CD14-positive monocyte (primary cell): ENCODE measurements around the gene CDH7. TPM values are rescaled to one million over a fixed set of nuclear protein-coding genes. Genes with fewer than 3 reads are reported as not detected.

Source experiments
- DNase-seq, 3 donors: peaks; one replicate each; pipeline ENCODE4 v3.0.0-alpha.2; 2011 to 2022
- H2AFZ ChIP-seq: 2 replicates; pipeline ENCODE4 v1.6.0; 2012; ENCODE audit warnings: mild to moderate bottlenecking, low read depth, low read length, inconsistent platforms; ENCODE audit not compliant: insufficient read depth, poor library complexity, severe bottlenecking
- H3K27ac ChIP-seq, 2 donors: 1 replicate in 1 of 2; 2 replicates in 1 of 2; pipeline ENCODE4 v1.5.1; 2012 to 2013; ENCODE audit warnings: low read length in 2 of 2, control low read depth in 1 of 2, inconsistent platforms in 1 of 2, low read depth in 1 of 2, mild to moderate bottlenecking in 1 of 2
- H3K27me3 ChIP-seq, 2 donors: one replicate each; pipeline versions ENCODE4 v1.6.0 to v1.6.1; 2011 to 2013; ENCODE audit warnings: low read length in 2 of 2; ENCODE audit not compliant: control insufficient read depth in 2 of 2, insufficient read depth in 2 of 2
- H3K36me3 ChIP-seq, 2 donors: replicated peaks in 1 of 2; 1 replicate in 1 of 2; 2 replicates in 1 of 2; pipeline versions ENCODE4 v1.5.1 to v1.6.1; 2012 to 2013; ENCODE audit warnings: low read length in 2 of 2, control low read depth in 1 of 2, inconsistent platforms in 1 of 2, mild to moderate bottlenecking in 1 of 2; ENCODE audit not compliant: insufficient read depth in 2 of 2, control insufficient read depth in 1 of 2
- H3K4me1 ChIP-seq, 2 donors: 1 replicate in 1 of 2; 2 replicates in 1 of 2; pipeline versions ENCODE4 v1.5.1 to v1.6.1; 2012 to 2013; ENCODE audit warnings: low read length in 2 of 2, control low read depth in 1 of 2, inconsistent platforms in 1 of 2, mild to moderate bottlenecking in 1 of 2, moderate library complexity in 1 of 2; ENCODE audit not compliant: insufficient read depth in 2 of 2, control insufficient read depth in 1 of 2
- H3K4me2 ChIP-seq: replicated peaks from 2 replicates; pipeline ENCODE3; 2012; ENCODE audit warnings: low read length, moderate library complexity, mild to moderate bottlenecking; ENCODE audit not compliant: poor library complexity, severe bottlenecking; ENCODE audit errors: extremely low read depth
- H3K4me3 ChIP-seq, 3 experiments: fragments of 200-600 bp in 1 of 3; sonication (generic) in 1 of 3; replicated peaks in 1 of 3; 1 replicate in 2 of 3; 2 replicates in 1 of 3; pipeline ENCODE4 v1.5.1; 2011 to 2013; ENCODE audit warnings: low read length in 3 of 3, mild to moderate bottlenecking in 3 of 3, control low read depth in 2 of 3, low read depth in 2 of 3, inconsistent platforms in 1 of 3, moderate library complexity in 1 of 3
- H3K79me2 ChIP-seq: 2 replicates; pipeline ENCODE4 v1.6.0; 2012; ENCODE audit warnings: mild to moderate bottlenecking, control low read depth, inconsistent platforms, low read length, moderate library complexity; ENCODE audit not compliant: insufficient read depth
- H3K9ac ChIP-seq: 2 replicates; pipeline ENCODE4 v1.6.0; 2017; ENCODE audit warnings: low read length, mild to moderate bottlenecking; ENCODE audit not compliant: insufficient read depth, poor library complexity, severe bottlenecking
- H3K9me3 ChIP-seq, 2 donors: replicated peaks in 1 of 2; 1 replicate in 1 of 2; 2 replicates in 1 of 2; pipeline versions ENCODE4 v1.5.1 to v1.6.1; 2012 to 2013; ENCODE audit warnings: low read length in 2 of 2, control low read depth in 1 of 2; ENCODE audit not compliant: control insufficient read depth in 1 of 2, insufficient read depth in 1 of 2
- H4K20me1 ChIP-seq: 2 replicates; pipeline ENCODE4 v1.6.0; 2012; ENCODE audit warnings: mild to moderate bottlenecking, low read length, control low read depth, moderate library complexity; ENCODE audit not compliant: insufficient read depth
- H3K27ac Mint-ChIP-seq, 7 donors: one replicate each; pipeline ENCODE4 v1.8.0; 2020; ENCODE audit warnings: mild to moderate bottlenecking in 7 of 7, mixed read lengths in 7 of 7, moderate library complexity in 6 of 7, inconsistent platforms in 2 of 7
- H3K27me3 Mint-ChIP-seq, 3 donors: one replicate each; pipeline ENCODE4 v1.8.0; 2021 to 2022; ENCODE audit warnings: low read depth in 3 of 3, mild to moderate bottlenecking in 3 of 3, mixed read lengths in 3 of 3, moderate library complexity in 3 of 3, inconsistent platforms in 1 of 3
- H3K36me3 Mint-ChIP-seq, 2 donors: one replicate each; pipeline ENCODE4 v1.8.0; 2020; ENCODE audit warnings: mixed read lengths in 2 of 2, inconsistent platforms in 1 of 2, mild to moderate bottlenecking in 1 of 2
- H3K4me1 Mint-ChIP-seq: one replicate; pipeline ENCODE4 v1.8.0; 2020; ENCODE audit warnings: mild to moderate bottlenecking, mixed read lengths
- H3K4me3 Mint-ChIP-seq, 2 donors: one replicate each; pipeline ENCODE4 v1.8.0; 2020; ENCODE audit warnings: mild to moderate bottlenecking in 2 of 2, mixed read lengths in 2 of 2, moderate library complexity in 1 of 2
- H3K9me3 Mint-ChIP-seq, 7 donors: one replicate each; pipeline ENCODE4 v1.8.0; 2020 to 2022; ENCODE audit warnings: mixed read lengths in 7 of 7, mild to moderate bottlenecking in 6 of 7, moderate library complexity in 6 of 7, inconsistent platforms in 2 of 7
- WGBS: methylation state at CpG from one replicate; pipeline ENCODE4 v1.1.5; 2013; ENCODE audit warnings: missing lambda C conversion rate; ENCODE audit not compliant: insufficient coverage; 5-methylcytosine and 5-hydroxymethylcytosine counted together
- intact Hi-C, 2 donors: fragments of 100-400 bp; cut with micrococcal nuclease; formaldehyde crosslinking; loops; one replicate each; pipeline versions ENCODE4 v1.15.0 to v1.15.1; 2023
- polyA plus RNA-seq, 3 donors: library from polyadenylated mRNA; depleted of rRNA in 1 of 3; unstranded in 2 of 3; stranded (reverse) in 1 of 3; fragments of 300-500 nt in 2 of 3; fragments of >200 nt in 1 of 3; fragmentation: Illumina TruSeq in 2 of 3; gene quantifications; 1 replicate in 2 of 3; 2 replicates in 1 of 3; pipeline ENCODE4 v1.2.3, GENCODE V29; 2012 to 2021
- TF ChIP-seq, protein P1 (sequence below): fragments of 200-600 bp; IDR thresholded peaks from one replicate; pipeline ENCODE4 v1.8.0; 2022; ENCODE audit warnings: antibody characterized with exemption, mild to moderate bottlenecking

Gene CDH7
- polyA plus RNA-seq, 3 donors = not detected

- Mint-ChIP-seq H3K9me3 (peaks cover 0 to 2% (median 0%) of the 10 kb centered on the region in 7 donors), H3K27ac (no peak overlapping the region), H3K4me1 (no peaks in the 10 kb centered on the region), H3K36me3 (no peaks in the 10 kb centered on the region), H3K27me3 (no peaks in the 10 kb centered on the region), H3K4me3 (no peak overlapping the region)
- 82% methylated on average over 2 of the region's 2 CpGs for WGBS
- Histone ChIP-seq H3K9ac (no peak overlapping the region), H3K27me3 (no peaks in the 10 kb centered on the region), H3K4me2 (no peak overlapping the region), H2AFZ (no peak overlapping the region), H3K27ac (no peak overlapping the region), H3K4me1 (no peaks in the 10 kb centered on the region), H3K9me3 (no peaks in the 10 kb centered on the region), H3K79me2 (no peaks in the 10 kb centered on the region), H3K36me3 (no peaks in the 10 kb centered on the region), H3K4me3 (no peak overlapping the region), H4K20me1 (no peaks in the 10 kb centered on the region)
- DNase-seq = no peak
- TF ChIP-seq, protein P1, sequence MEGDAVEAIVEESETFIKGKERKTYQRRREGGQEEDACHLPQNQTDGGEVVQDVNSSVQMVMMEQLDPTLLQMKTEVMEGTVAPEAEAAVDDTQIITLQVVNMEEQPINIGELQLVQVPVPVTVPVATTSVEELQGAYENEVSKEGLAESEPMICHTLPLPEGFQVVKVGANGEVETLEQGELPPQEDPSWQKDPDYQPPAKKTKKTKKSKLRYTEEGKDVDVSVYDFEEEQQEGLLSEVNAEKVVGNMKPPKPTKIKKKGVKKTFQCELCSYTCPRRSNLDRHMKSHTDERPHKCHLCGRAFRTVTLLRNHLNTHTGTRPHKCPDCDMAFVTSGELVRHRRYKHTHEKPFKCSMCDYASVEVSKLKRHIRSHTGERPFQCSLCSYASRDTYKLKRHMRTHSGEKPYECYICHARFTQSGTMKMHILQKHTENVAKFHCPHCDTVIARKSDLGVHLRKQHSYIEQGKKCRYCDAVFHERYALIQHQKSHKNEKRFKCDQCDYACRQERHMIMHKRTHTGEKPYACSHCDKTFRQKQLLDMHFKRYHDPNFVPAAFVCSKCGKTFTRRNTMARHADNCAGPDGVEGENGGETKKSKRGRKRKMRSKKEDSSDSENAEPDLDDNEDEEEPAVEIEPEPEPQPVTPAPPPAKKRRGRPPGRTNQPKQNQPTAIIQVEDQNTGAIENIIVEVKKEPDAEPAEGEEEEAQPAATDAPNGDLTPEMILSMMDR = no peak
- intact Hi-C loops = no loop called here
Measured at GRCh38 chr18:65762556-65762955, 11.7 kb downstream of the CDH7 start.

- H3K27ac Mint-ChIP-seq = no peak overlapping the region
- no peaks in the 10 kb centered on the region for H3K36me3 ChIP-seq
Measured at GRCh38 chr18:65767406-65767805, 16.6 kb downstream of the CDH7 start.

More at GRCh38 chr18:65767406-65767805, 16.6 kb downstream of the CDH7 start:
- Mint-ChIP-seq H3K27me3 (no peaks in the 10 kb centered on the region), H3K9me3 (peaks cover 0 to 2% (median 0%) of the 10 kb centered on the region in 7 donors), H3K36me3 (no peaks in the 10 kb centered on the region), H3K4me3 (no peak overlapping the region), H3K4me1 (no peaks in the 10 kb centered on the region)
- no peak overlapping the region for H3K4me3 ChIP-seq
- no peaks in the 10 kb centered on the region for H3K27me3 ChIP-seq
- H2AFZ ChIP-seq = no peak overlapping the region
- no CpG with 5 or more reads among the region's 2 CpGs for WGBS
- no peaks in the 10 kb centered on the region for H3K79me2 ChIP-seq
- no peak overlapping the region for H3K4me2 ChIP-seq
- no peak overlapping the region for H3K27ac ChIP-seq
- H3K4me1 ChIP-seq = no peaks in the 10 kb centered on the region
- DNase-seq = no peak
- intact Hi-C loops = no loop called here
- no peak overlapping the region for H3K9ac ChIP-seq
- no peaks in the 10 kb centered on the region for H3K9me3 ChIP-seq
- TF ChIP-seq, protein P1 = no peak
- no peaks in the 10 kb centered on the region for H4K20me1 ChIP-seq
